ENCODE data around the gene CAND2.

DNA sequence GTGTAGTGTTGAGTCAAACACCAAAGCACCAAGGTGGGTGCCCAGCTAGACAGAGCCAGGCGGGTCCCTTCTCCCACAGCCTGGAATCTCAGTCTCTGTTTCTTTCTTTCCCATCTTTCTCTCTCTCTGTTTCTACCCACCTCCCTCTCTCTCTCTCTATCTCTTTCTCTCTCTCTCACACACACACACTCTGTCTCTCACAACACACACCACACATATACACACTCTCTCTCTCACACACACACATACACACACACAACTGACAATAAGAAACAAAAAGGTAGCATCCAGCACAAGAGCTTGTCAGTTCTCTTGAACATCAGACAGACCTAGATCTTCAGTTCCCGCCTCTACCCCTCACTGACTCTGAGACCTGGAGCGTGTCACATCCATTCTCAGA is 39.8 kb upstream of the CAND2 start:
- no peak for TF ChIP-seq POLR2A (IDR thresholded peaks at IDR 0.05)
- no peak for TF ChIP-seq CTCF (IDR thresholded peaks at IDR 0.05)
